Endothelial cell of umbilical vein (primary cell): ENCODE results near the gene PROK2. TPM values are rescaled to one million over a fixed set of nuclear protein-coding genes. Genes with fewer than 3 reads are reported as not detected.

Experiments
- BruUV-seq: library from RNA; stranded (reverse); fragments of 400-500 nt; replicated peaks from 2 replicates; lab custom pipeline; 2021; lab: Mats Ljungman, UMichigan
- CTCF ChIA-PET: fragments of 300-600, 350-600 bp; sonication (Branson Sonifier 250); formaldehyde crosslinking; loops from one replicate; lab custom pipeline; 2021; ENCODE audit warnings: antibody characterized with exemption, inconsistent platforms; lab: Charles Lee
- POLR2A ChIA-PET: fragments of 300-600, 350-600 bp; sonication (Branson Sonifier 250); formaldehyde crosslinking; loops from one replicate; lab custom pipeline; 2021; ENCODE audit warnings: antibody characterized with exemption, inconsistent platforms; lab: Charles Lee
- DNase-seq: peaks from one replicate; pipeline ENCODE4 v3.0.0-alpha.2; 2011; ENCODE audit warnings: low read depth, low spot score
- FAIRE-seq: peaks from 2 replicates; lab custom pipeline; 2011; peaks lifted over from hg19 to GRCh38; lab: Jason Lieb, UNC
- H2AFZ ChIP-seq: 2 replicates; pipeline ENCODE4 v1.6.0; 2012; ENCODE audit warnings: low read depth, low read length, control low read depth, inconsistent platforms
- H3K27ac ChIP-seq: 2 replicates; pipeline ENCODE4 v1.5.1; 2011; ENCODE audit warnings: low read depth, mild to moderate bottlenecking, control low read depth, low read length, moderate library complexity; ENCODE audit not compliant: insufficient read depth
- H3K27me3 ChIP-seq, 2 experiments: 2 replicates each; pipeline versions ENCODE4 v1.6.0 to v1.6.1; 2011; ENCODE audit warnings: low read length in 2 of 2, mixed read lengths in 1 of 2; ENCODE audit not compliant: control insufficient read depth in 2 of 2, insufficient read depth in 2 of 2
- H3K36me3 ChIP-seq, 2 experiments: 2 replicates in 1 of 2; 3 replicates in 1 of 2; pipeline ENCODE4 v1.5.1; 2011; ENCODE audit warnings: low read length in 2 of 2, mild to moderate bottlenecking in 1 of 2, moderate library complexity in 1 of 2; ENCODE audit not compliant: control insufficient read depth in 2 of 2, insufficient read depth in 2 of 2; ENCODE audit errors: extremely low read depth in 1 of 2
- H3K4me1 ChIP-seq: 3 replicates; pipeline ENCODE4 v1.5.1; 2011; ENCODE audit warnings: mild to moderate bottlenecking, low read length; ENCODE audit not compliant: control insufficient read depth, insufficient read depth; ENCODE audit errors: extremely low read depth
- H3K4me2 ChIP-seq: 2 replicates; pipeline ENCODE4 v1.6.1; 2011; ENCODE audit warnings: low read length, control low read depth, mixed read lengths; ENCODE audit not compliant: insufficient read depth
- H3K4me3 ChIP-seq, 3 experiments: fragments of 200-600 bp in 1 of 3; sonication (generic), shearing (Covaris generic) in 1 of 3; replicated peaks in 1 of 3; 2 replicates each; pipeline ENCODE4 v1.5.1; 2011 to 2016; ENCODE audit warnings: control low read depth in 3 of 3, low read length in 3 of 3, mild to moderate bottlenecking in 2 of 3, inconsistent platforms in 1 of 3, low read depth in 1 of 3, moderate library complexity in 1 of 3; ENCODE audit not compliant: insufficient read depth in 1 of 3
- H3K79me2 ChIP-seq: 2 replicates; pipeline ENCODE4 v1.6.0; 2012; ENCODE audit warnings: low read length, inconsistent platforms; ENCODE audit not compliant: control insufficient read depth, insufficient read depth
- H3K9ac ChIP-seq: replicated peaks from 2 replicates; pipeline ENCODE3; 2011; ENCODE audit warnings: low read length, control low read depth; ENCODE audit not compliant: insufficient read depth; ENCODE audit errors: extremely low read depth
- H3K9me1 ChIP-seq: replicated peaks from 3 replicates; pipeline ENCODE4 v1.6.0; 2011; ENCODE audit warnings: mild to moderate bottlenecking, low read length; ENCODE audit not compliant: control insufficient read depth, insufficient read depth; ENCODE audit errors: extremely low read depth
- H3K9me3 ChIP-seq: replicated peaks from 2 replicates; pipeline ENCODE4 v1.5.1; 2012; ENCODE audit warnings: low read length, inconsistent platforms; ENCODE audit not compliant: control insufficient read depth, insufficient read depth
- H4K20me1 ChIP-seq: replicated peaks from 2 replicates; pipeline ENCODE3; 2011; ENCODE audit warnings: mild to moderate bottlenecking, low read length; ENCODE audit not compliant: control insufficient read depth, insufficient read depth; ENCODE audit errors: extremely low read depth
- FOS ChIP-seq: IDR thresholded peaks from 2 replicates; pipeline ENCODE4 v1.6.1; 2011; ENCODE audit warnings: mild to moderate bottlenecking, low read length, moderate library complexity, borderline replicate concordance; ENCODE audit not compliant: insufficient read depth
- JUN ChIP-seq: IDR thresholded peaks from 2 replicates; pipeline ENCODE4 v1.6.1; 2011; ENCODE audit warnings: borderline replicate concordance, low read depth; ENCODE audit not compliant: insufficient read length, insufficient read depth
- MYC ChIP-seq: IDR thresholded peaks from one replicate; pipeline ENCODE4 v1.6.1; 2011; ENCODE audit warnings: mild to moderate bottlenecking, low read depth, low read length
- POLR2A ChIP-seq: IDR thresholded peaks from 2 replicates; pipeline ENCODE4 v1.6.1; 2012; ENCODE audit warnings: low read depth, mild to moderate bottlenecking, control low read depth, low read length
- POLR2AphosphoS5 ChIP-seq: IDR thresholded peaks from 2 replicates; pipeline ENCODE4 v1.6.1; 2012; ENCODE audit warnings: low read depth, mild to moderate bottlenecking, control low read depth, low read length, moderate library complexity; ENCODE audit not compliant: insufficient read depth
- dilution Hi-C: fragments of 300-500 bp; cut with MboI; formaldehyde crosslinking; loops from one replicate; pipeline ENCODE4 v1.15.0; 2019; ENCODE audit warnings: low sequenced_read_pairs; ENCODE audit not compliant: extremely low pct_ligation_motif_present
- intact Hi-C: fragments of 100-400 bp; cut with micrococcal nuclease; formaldehyde crosslinking; loops from one replicate; pipeline ENCODE4 v1.10.0; 2022
- polyA plus RNA-seq, 4 experiments: library from polyadenylated mRNA; depleted of rRNA in 3 of 4; stranded (reverse) in 3 of 4; unstranded in 1 of 4; fragments of >200 nt; gene quantifications; 2 replicates each; pipeline versions ENCODE4 v1.2.1 to v1.2.3, GENCODE V29; 2011 to 2012; ENCODE audit warnings: missing spikeins in 1 of 4
- total RNA-seq: library from RNA; stranded (reverse); gene quantifications from 2 replicates; pipeline ENCODE4 v1.2.3, GENCODE V29; 2021
- TF ChIP-seq, protein P1 (sequence below): IDR thresholded peaks from 2 replicates; pipeline ENCODE4 v1.6.1; 2011; ENCODE audit not compliant: insufficient read depth, insufficient read length
- TF ChIP-seq, protein P2 (sequence below), 2 donors: IDR thresholded peaks; 1 replicate in 1 of 2; 2 replicates in 1 of 2; pipeline ENCODE4 v1.5.1; 2011; ENCODE audit warnings: low read length in 2 of 2, mild to moderate bottlenecking in 2 of 2, moderate library complexity in 2 of 2, control low read depth in 1 of 2, inconsistent platforms in 1 of 2, low read depth in 1 of 2; ENCODE audit not compliant: insufficient read depth in 1 of 2; ENCODE audit errors: extremely low read depth in 1 of 2

Gene PROK2
- total and polyA plus RNA-seq, 2 donors (not counting 3 experiments of a cell fraction or from before 2014, with no cell fraction given): not detected

DNA sequence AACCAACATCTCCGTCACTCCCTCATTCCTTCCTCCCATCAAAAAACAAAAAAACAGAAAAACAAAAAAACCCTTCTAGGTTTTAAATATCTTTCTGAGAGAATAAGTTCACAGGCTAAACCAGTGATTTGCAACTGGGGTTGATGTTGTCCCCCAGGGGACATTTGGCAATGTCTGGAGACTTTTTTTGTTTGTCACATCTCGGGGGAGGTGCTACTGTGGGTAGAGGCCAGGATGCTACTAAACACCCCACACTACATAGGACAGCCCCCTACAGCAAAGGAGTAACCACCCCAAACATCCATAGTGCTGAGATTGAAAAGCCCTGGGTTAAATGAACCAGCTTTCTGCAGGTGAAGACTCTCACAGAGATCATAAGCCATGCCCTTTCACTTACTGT lies 17.0 kb upstream of the PROK2 start:
- H3K36me3 ChIP-seq: no peaks in the 10 kb centered on the region
- H2AFZ ChIP-seq: no peak overlapping the region
- no peak overlapping the region for H3K27ac ChIP-seq
- H3K4me2 ChIP-seq: no peak overlapping the region
- ChIA-PET CTCF (interaction anchor here (1.4 kb wide), 1 partner anchor 18 kb away, joined by 3 read pairs; no protein-coding TSS in a partner anchor), POLR2A (no interaction called here)
- no peaks in the 10 kb centered on the region for H4K20me1 ChIP-seq
- no peaks in the 10 kb centered on the region for H3K79me2 ChIP-seq
- intact Hi-C loops: no loop called here
- no peaks in the 10 kb centered on the region for H3K9me3 ChIP-seq
- DNase-seq: no peak
- H3K9ac ChIP-seq: no peak overlapping the region
- TF ChIP-seq, protein P1, sequence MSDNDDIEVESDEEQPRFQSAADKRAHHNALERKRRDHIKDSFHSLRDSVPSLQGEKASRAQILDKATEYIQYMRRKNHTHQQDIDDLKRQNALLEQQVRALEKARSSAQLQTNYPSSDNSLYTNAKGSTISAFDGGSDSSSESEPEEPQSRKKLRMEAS: no peak
- no peak for TF ChIP-seq JUN
- TF ChIP-seq, protein P2, sequence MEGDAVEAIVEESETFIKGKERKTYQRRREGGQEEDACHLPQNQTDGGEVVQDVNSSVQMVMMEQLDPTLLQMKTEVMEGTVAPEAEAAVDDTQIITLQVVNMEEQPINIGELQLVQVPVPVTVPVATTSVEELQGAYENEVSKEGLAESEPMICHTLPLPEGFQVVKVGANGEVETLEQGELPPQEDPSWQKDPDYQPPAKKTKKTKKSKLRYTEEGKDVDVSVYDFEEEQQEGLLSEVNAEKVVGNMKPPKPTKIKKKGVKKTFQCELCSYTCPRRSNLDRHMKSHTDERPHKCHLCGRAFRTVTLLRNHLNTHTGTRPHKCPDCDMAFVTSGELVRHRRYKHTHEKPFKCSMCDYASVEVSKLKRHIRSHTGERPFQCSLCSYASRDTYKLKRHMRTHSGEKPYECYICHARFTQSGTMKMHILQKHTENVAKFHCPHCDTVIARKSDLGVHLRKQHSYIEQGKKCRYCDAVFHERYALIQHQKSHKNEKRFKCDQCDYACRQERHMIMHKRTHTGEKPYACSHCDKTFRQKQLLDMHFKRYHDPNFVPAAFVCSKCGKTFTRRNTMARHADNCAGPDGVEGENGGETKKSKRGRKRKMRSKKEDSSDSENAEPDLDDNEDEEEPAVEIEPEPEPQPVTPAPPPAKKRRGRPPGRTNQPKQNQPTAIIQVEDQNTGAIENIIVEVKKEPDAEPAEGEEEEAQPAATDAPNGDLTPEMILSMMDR (IDR thresholded peaks at IDR 0.05; ENCODE audit: extremely low read depth in 1 of 2, insufficient read depth in 1 of 2, low read depth in 1 of 2, low read length in 2 of 2): no peak
- no peak for TF ChIP-seq POLR2AphosphoS5
- peaks cover 0 to 4% of the 10 kb centered on the region in 2 experiments for H3K27me3 ChIP-seq
- FAIRE-seq: no peak
- no peak overlapping the region for H3K4me3 ChIP-seq
- no peaks in the 10 kb centered on the region for H3K4me1 ChIP-seq
- H3K9me1 ChIP-seq: no peaks in the 10 kb centered on the region
- BruUV-seq: no TSS peak
- dilution Hi-C loops: no loop called here

DNA sequence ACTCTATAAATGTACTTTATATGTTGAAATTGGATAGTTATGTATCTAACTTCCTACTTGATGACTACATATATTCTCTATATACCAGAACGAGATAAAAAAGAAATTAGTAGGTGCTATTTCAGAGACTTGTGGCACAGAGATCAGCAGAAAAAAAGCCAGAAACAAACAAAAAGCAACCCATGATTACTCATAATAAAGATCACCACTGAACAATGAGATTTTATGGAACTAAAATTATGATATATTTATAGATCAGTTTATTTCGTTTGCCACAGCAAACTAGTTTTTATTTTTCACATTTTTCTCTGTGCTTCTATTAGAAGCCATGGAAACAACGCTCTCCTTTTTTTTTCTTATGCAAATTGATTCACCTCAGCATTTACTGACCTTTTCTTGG lies 15.1 kb upstream of the PROK2 start:
- ChIA-PET CTCF (no interaction called here), POLR2A (no interaction called here)
- no peaks in the 10 kb centered on the region for H3K4me1 ChIP-seq
- no peaks in the 10 kb centered on the region for H3K79me2 ChIP-seq
- dilution Hi-C loops (no loop called here), intact Hi-C loops (no loop called here)
- H4K20me1 ChIP-seq: no peaks in the 10 kb centered on the region
- no peak for DNase-seq
- no peak overlapping the region for H3K27ac ChIP-seq
- H2AFZ ChIP-seq: no peak overlapping the region
- BruUV-seq: no TSS peak
- no peak for FAIRE-seq
- H3K36me3 ChIP-seq: no peaks in the 10 kb centered on the region
- H3K9me3 ChIP-seq: no peaks in the 10 kb centered on the region
- H3K4me3 ChIP-seq: no peak overlapping the region
- TF ChIP-seq MYC (no peak), POLR2A (no peak), FOS (no peak)
- H3K9ac ChIP-seq: no peak overlapping the region
- H3K4me2 ChIP-seq: no peak overlapping the region
- H3K27me3 ChIP-seq: peaks cover 0 to 4% of the 10 kb centered on the region in 2 experiments
- H3K9me1 ChIP-seq: no peaks in the 10 kb centered on the region
